Epithelial cell of umbilical artery (primary cell): ENCODE measurements around the gene CD164. TPM values are rescaled to one million over a fixed set of nuclear protein-coding genes. Genes with fewer than 3 reads are reported as not detected.

Experiments used
- total RNA-seq: library from RNA; depleted of rRNA; stranded (reverse); fragments of >200 nt; gene quantifications from 2 replicates; pipeline ENCODE4 v1.2.3, GENCODE V29; 2014

CD164 gene
- 119 and 212 TPM in 2 replicates for total RNA-seq

DNA sequence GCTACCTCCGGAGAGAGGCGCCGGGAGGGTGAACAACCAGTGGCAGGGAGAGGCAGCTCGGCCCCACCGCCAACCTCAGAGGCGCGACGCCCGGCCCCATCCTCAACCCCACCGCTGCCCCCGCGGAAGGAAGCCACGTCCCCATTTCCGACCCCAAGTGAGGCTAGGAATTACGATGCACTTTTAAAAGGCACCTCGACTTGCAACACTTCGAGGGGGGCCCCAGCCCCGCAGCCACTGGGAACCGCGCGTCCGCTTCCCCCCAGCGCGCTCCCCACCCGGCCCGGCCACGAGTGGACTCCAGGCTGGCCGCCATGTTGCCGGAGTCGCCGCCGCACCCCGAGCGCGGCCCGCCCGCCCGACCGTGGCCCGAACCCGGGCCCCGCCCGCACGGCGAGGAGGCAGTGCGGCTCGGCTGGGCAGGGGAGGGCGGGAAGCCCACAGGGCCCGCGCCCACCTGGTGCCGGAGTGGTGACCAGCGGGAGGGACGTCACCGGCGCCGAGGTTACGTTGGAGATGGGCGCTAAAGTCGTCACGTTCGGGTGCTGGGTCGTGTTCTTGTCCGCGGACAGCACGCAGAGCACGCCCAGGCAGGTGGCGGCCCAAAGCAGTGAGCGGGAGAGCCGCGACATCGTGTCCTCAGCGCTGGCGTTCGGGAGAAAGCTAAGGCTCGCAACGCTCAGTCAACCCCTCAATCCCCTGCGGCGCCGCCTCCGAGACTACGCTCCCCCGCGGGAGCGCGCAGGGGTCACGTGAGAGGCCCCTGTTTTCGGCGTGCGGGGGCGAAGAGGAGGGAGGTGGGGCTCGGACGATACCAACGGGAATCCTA lies at the start of gene CD164:
Gene CD164, minus strand, starts transcription at position 721 of the 829 bp plus-strand sequence. Its CDS starts 89 bp downstream, at position 632.

Other genes with a start within 250 kb of the CD164 start
- 1.7 and 2.3 TPM in 2 replicates for gene PPIL6, start 58.2 kb upstream of the CD164 start, total RNA-seq
- 7.8 and 9.4 TPM in 2 replicates for gene SMPD2, start 58.3 kb upstream of the CD164 start, total RNA-seq
- 12.3 and 32.5 TPM in 2 replicates for gene MICAL1, start 73.3 kb upstream of the CD164 start, total RNA-seq
- 6.2 and 8.1 TPM in 2 replicates for gene ZBTB24, start 100.8 kb upstream of the CD164 start, total RNA-seq